Suprapubic skin (tissue), 4 donors: Measurements from ENCODE around the gene GPR37L1. TPM values are rescaled to one million over a fixed set of nuclear protein-coding genes. Genes with fewer than 3 reads are reported as not detected.
A peak's percentile ranks its signal among the peaks of the same experiment; 100 is the strongest.

Source experiments
- DNase-seq, 2 donors: peaks; one replicate each; pipeline ENCODE4 v3.0.0-alpha.2; 2019; ENCODE audit warnings: low spot score in 2 of 2
- H3K27ac ChIP-seq: fragments of 200-600 bp; sonication (generic); one replicate; pipeline ENCODE4 v1.5.1; 2019
- H3K27me3 ChIP-seq: fragments of 200-600 bp; sonication (generic); one replicate; pipeline ENCODE4 v1.5.1; 2019
- H3K36me3 ChIP-seq: fragments of 200-600 bp; sonication (generic); one replicate; pipeline ENCODE4 v1.5.1; 2019
- H3K4me1 ChIP-seq: fragments of 200-600 bp; sonication (generic); one replicate; pipeline ENCODE4 v1.5.1; 2019
- H3K4me3 ChIP-seq: fragments of 200-600 bp; sonication (generic); one replicate; pipeline ENCODE4 v1.5.1; 2019; ENCODE audit warnings: mild to moderate bottlenecking
- H3K9me3 ChIP-seq: fragments of 200-600 bp; sonication (generic); one replicate; pipeline ENCODE4 v1.5.1; 2019
- CTCF ChIP-seq, 2 donors: fragments of 200-600 bp in 1 of 2; fragments of 450-650 bp in 1 of 2; sonication (generic) in 1 of 2; IDR thresholded peaks; one replicate each; pipeline ENCODE4 v1.5.1; 2016 to 2019; ENCODE audit warnings: antibody characterized with exemption in 2 of 2, mild to moderate bottlenecking in 1 of 2, moderate library complexity in 1 of 2
- EP300 ChIP-seq: sonication (generic); formaldehyde crosslinking; IDR thresholded peaks from one replicate; pipeline ENCODE4 v1.6.1; 2017; ENCODE audit warnings: antibody characterized with exemption
- POLR2A ChIP-seq, 2 donors: fragments of 450-650 bp; IDR thresholded peaks; one replicate each; pipeline ENCODE4 v1.6.1; 2017; ENCODE audit warnings: antibody characterized with exemption in 2 of 2, mild to moderate bottlenecking in 2 of 2, moderate library complexity in 2 of 2
- POLR2AphosphoS5 ChIP-seq, 3 donors: sonication (generic); formaldehyde crosslinking; IDR thresholded peaks; one replicate each; pipeline ENCODE4 v1.6.1; 2017; ENCODE audit warnings: antibody characterized with exemption in 3 of 3
- WGBS: methylation state at CpG from one replicate; pipeline ENCODE4 v1.1.5; 2018; 5-methylcytosine and 5-hydroxymethylcytosine counted together
- total RNA-seq, 4 donors: library from RNA; depleted of rRNA; stranded (reverse); fragments of >200 nt; gene quantifications; one replicate each; pipeline ENCODE4 v1.1.0, GENCODE V29; 2016

Gene GPR37L1
- total RNA-seq, 4 donors from 2014 or later, result not detected

GRCh38 chr1:202130816-202131522, 8.3 kb downstream of the GPR37L1 start:
- Histone ChIP-seq H3K9me3 (no peaks in the 10 kb centered on the region), H3K4me1 (peaks cover 62% of the 10 kb centered on the region), H3K27ac (peak overlapping the region; percentile 5), H3K36me3 (peaks cover 19% of the 10 kb centered on the region), H3K27me3 (no peaks in the 10 kb centered on the region), H3K4me3 (no peak overlapping the region)
- 67% methylated on average over 3 of the region's 9 CpGs for WGBS
- no peak for DNase-seq
- no peak for TF ChIP-seq EP300
- TF ChIP-seq CTCF (IDR thresholded peaks at IDR 0.05), result no peak
- TF ChIP-seq POLR2A (IDR thresholded peaks at IDR 0.05), result no peak
- no peak for TF ChIP-seq POLR2AphosphoS5 (IDR thresholded peaks at IDR 0.05)

DNA sequence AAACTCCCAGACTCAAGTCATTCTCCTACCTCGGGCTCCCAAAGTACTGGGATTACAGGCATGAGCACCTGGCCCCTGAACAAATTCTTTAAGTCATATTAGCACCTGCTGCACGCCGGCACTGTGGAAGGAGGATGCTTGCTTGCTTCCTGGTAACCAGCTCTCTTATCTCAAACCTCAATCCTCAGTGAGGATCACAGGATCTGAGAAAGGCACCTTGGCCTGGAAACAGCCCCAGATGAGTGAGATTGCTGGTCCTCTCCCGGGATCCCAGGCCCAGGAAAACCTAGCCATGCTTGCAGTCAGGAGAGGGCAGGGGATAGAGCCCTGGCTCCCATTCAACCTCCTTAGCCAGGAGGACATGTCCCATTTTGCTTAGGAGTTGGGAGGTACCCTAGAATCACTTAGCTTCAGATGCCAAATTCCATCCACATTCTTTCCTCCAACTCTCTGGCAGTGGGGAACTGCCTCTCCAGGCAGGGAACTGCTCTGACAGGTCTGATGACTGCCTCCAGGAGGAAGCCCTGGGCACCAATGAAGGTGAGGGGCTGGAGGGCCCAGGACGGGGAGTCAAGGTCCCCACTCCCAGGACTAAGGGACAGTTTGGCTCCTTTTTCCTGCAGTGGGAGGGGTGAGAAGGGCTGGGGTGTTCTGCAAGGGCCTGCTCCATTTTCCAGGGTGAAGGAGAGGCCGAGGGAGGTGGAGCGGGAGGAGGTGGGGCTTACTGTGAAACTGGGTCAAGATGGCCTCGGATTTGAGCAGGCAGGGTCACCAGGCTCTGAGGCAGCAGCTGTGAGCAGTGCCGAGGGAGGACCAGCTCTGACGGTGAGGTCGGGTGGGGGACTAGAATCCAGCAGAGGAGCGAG, 9.5 kb downstream of the GPR37L1 start:
- 35% methylated on average over 12 of the region's 12 CpGs for WGBS
- no peak for TF ChIP-seq POLR2AphosphoS5 (IDR thresholded peaks at IDR 0.05)
- no peak for TF ChIP-seq POLR2A (IDR thresholded peaks at IDR 0.05)
- TF ChIP-seq CTCF (IDR thresholded peaks at IDR 0.05), result no peak
- no peak for TF ChIP-seq EP300

DNA sequence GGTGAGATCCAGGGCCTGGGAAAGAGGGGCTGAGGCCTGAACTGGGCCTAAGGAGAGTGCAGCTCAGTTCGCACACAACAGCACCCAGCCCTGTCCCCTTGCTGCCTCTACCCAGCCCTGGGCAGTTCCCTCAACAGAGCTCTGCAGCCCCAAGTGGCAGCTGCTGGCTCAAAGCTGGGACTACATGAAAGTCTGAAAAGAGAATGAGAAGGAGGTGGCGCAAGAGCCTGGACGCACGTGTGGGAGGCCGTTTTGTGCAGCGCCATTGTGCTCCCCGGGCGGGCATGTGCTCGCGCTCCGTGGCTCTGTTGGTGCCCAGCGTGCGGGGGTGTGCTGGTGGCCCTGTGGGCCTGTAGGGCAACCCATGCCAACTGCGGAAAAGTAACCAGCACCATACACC, 10.3 kb downstream of the GPR37L1 start:
- H3K36me3 ChIP-seq, result peaks cover 36% of the 10 kb centered on the region
- no peaks in the 10 kb centered on the region for H3K27me3 ChIP-seq
- H3K4me3 ChIP-seq, result peak overlapping the region; percentile 5
- 35% methylated on average over 13 of the region's 14 CpGs for WGBS
- no peaks in the 10 kb centered on the region for H3K9me3 ChIP-seq
- peaks cover 62% of the 10 kb centered on the region for H3K4me1 ChIP-seq
- DNase-seq, result no peak
- H3K27ac ChIP-seq, result peak overlapping the region; percentile 93
- no peak for TF ChIP-seq POLR2A (IDR thresholded peaks at IDR 0.05)
- TF ChIP-seq POLR2AphosphoS5 (IDR thresholded peaks at IDR 0.05), result peak in 1 of 3 donors; percentile 3
- no peak for TF ChIP-seq CTCF (IDR thresholded peaks at IDR 0.05)

More for the DNA sequence above, 9.5 kb downstream of the GPR37L1 start:
- Histone ChIP-seq H3K4me1 (peaks cover 62% of the 10 kb centered on the region), H3K36me3 (peaks cover 28% of the 10 kb centered on the region), H3K27me3 (no peaks in the 10 kb centered on the region), H3K9me3 (no peaks in the 10 kb centered on the region), H3K4me3 (peak overlapping the region; percentile 5), H3K27ac (peak overlapping the region; percentile 93)
- DNase-seq, result peak in 1 of 2 donors; percentile 81

DNA sequence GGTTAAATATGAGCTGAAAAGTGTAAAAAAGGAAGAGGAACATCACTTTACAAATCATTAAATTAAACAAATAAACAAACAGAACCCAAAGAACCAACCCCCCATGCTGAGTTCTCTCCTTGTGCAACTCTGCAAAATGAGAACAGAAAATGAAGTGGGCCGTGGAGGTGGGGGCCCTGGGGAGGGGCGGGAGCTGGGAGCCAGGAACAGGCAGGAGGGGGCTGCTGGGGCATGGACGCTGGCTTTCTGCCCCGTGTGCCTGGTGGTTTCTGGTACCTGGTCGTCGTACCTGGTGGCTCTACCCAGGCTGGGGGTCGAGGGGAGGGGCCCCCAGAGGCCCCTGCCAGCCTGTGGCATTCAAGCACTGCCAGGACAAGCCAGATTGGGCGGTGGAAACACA, 10.8 kb downstream of the GPR37L1 start:
- TF ChIP-seq POLR2AphosphoS5 (IDR thresholded peaks at IDR 0.05), result no peak
- peak overlapping the region; percentile 93 for H3K27ac ChIP-seq
- no peaks in the 10 kb centered on the region for H3K27me3 ChIP-seq
- peaks cover 62% of the 10 kb centered on the region for H3K4me1 ChIP-seq
- peaks cover 41% of the 10 kb centered on the region for H3K36me3 ChIP-seq
- no peak for DNase-seq
- H3K9me3 ChIP-seq, result no peaks in the 10 kb centered on the region
- H3K4me3 ChIP-seq, result no peak overlapping the region
- WGBS, result 43% methylated on average over 8 of the region's 8 CpGs

DNA sequence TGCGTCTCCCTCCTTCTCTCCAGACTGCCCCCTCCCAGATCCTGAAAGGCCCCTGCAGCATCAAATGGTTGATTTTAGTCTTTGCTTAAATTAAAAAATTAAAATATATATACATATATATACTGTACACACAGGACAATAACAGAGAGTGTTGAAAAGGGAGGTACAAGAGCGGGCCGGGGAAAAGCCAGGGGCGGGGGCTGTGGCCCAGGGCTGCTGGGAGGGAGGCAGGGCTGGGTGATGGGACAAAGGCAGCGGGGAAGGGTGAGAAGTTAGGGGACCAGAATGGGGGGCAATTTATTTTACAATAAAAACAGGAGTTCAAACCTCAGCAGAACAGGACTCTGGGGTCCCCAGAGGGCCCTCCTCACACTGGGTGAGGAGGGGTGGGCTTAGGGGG, 11.3 kb downstream of the GPR37L1 start:
- H3K4me3 ChIP-seq, result no peak overlapping the region
- H3K27ac ChIP-seq, result peak overlapping the region; percentile 93
- peaks cover 41% of the 10 kb centered on the region for H3K36me3 ChIP-seq
- peaks cover 62% of the 10 kb centered on the region for H3K4me1 ChIP-seq
- H3K27me3 ChIP-seq, result no peaks in the 10 kb centered on the region
- WGBS, result 70% methylated on average over 5 of the region's 5 CpGs
- H3K9me3 ChIP-seq, result no peaks in the 10 kb centered on the region
- TF ChIP-seq POLR2AphosphoS5 (IDR thresholded peaks at IDR 0.05), result no peak
- no peak for TF ChIP-seq CTCF (IDR thresholded peaks at IDR 0.05)
- no peak for TF ChIP-seq POLR2A (IDR thresholded peaks at IDR 0.05)
- TF ChIP-seq EP300, result no peak
- DNase-seq, result no peak
